ENCODE data around the gene RNASE13.

- TF ChIP-seq REST (tag by site-specific recombination; IDR thresholded peaks at IDR 0.05): no peak
- TF ChIP-seq ZNF571 (tag by site-specific recombination; IDR thresholded peaks at IDR 0.05): no peak
- no peak for TF ChIP-seq CTCF (tag by site-specific recombination; IDR thresholded peaks at IDR 0.05)
- no peak for TF ChIP-seq ZNF513 (tag by site-specific recombination; IDR thresholded peaks at IDR 0.05)
- TF ChIP-seq KLF16 (tag by site-specific recombination; IDR thresholded peaks at IDR 0.05): no peak
- no peak for TF ChIP-seq RBAK (tag by site-specific recombination; IDR thresholded peaks at IDR 0.05)
- TF ChIP-seq ZNF398 (tag by site-specific recombination; IDR thresholded peaks at IDR 0.05): no peak
- no peak for TF ChIP-seq ZNF785 (tag by site-specific recombination; IDR thresholded peaks at IDR 0.05)
- TF ChIP-seq ZNF473 (tag by site-specific recombination; IDR thresholded peaks at IDR 0.05): no peak
- TF ChIP-seq ZSCAN16 (tag by site-specific recombination; IDR thresholded peaks at IDR 0.05): no peak
- no peak for TF ChIP-seq ZBTB26 (tag by site-specific recombination; optimal IDR thresholded peaks at IDR 0.05)
- TF ChIP-seq ZNF777 (tag by site-specific recombination; IDR thresholded peaks at IDR 0.05; ENCODE audit: borderline replicate concordance): no peak
These were observed 47.8 kb downstream of the RNASE13 start for GRCh38 chr14:20986811-20987210.

Data from HEK293 (cell line).